Esophagus squamous epithelium (tissue), 5 donors: ENCODE results near the gene DCDC2C. TPM values are rescaled to one million over a fixed set of nuclear protein-coding genes. Genes with fewer than 3 reads are reported as not detected.
A peak's percentile ranks its signal among the peaks of the same experiment; 100 is the strongest.
"Not testable (repeated sequence)": the region's sequence is repeated elsewhere in the genome, so short reads cannot be mapped to it uniquely, and the experiment has no call there.

Experiments used
- DNase-seq: peaks from one replicate; lab custom pipeline; 2025; lab: John Stamatoyannopoulos, UW
- H3K27ac ChIP-seq, 4 donors: fragments of 200-600 bp; sonication (generic); one replicate each; pipeline ENCODE4 v1.5.1; 2016 to 2019; ENCODE audit warnings: mild to moderate bottlenecking in 1 of 4
- H3K27me3 ChIP-seq, 4 donors: fragments of 200-600 bp; sonication (generic); 1 replicate in 3 of 4; 2 replicates in 1 of 4; pipeline versions ENCODE4 v1.5.1 to v1.6.0; 2017 to 2021; ENCODE audit warnings: antibody characterized with exemption in 1 of 4
- H3K36me3 ChIP-seq, 3 donors: fragments of 200-600 bp; sonication (generic); one replicate each; pipeline ENCODE4 v1.5.1; 2016 to 2019
- H3K4me1 ChIP-seq, 3 donors: fragments of 200-600 bp; sonication (generic); one replicate each; pipeline ENCODE4 v1.5.1; 2017 to 2019
- H3K4me3 ChIP-seq, 4 donors: fragments of 200-600 bp; sonication (generic); 1 replicate in 3 of 4; 2 replicates in 1 of 4; pipeline ENCODE4 v1.5.1; 2016 to 2019; ENCODE audit warnings: mild to moderate bottlenecking in 2 of 4, moderate library complexity in 1 of 4
- H3K9me3 ChIP-seq, 3 donors: fragments of 200-600 bp; sonication (generic); one replicate each; pipeline ENCODE4 v1.5.1; 2016 to 2019
- POLR2A ChIP-seq, 4 donors: fragments of 450-650 bp; IDR thresholded peaks; one replicate each; pipeline ENCODE4 v1.6.1; 2017; ENCODE audit warnings: antibody characterized with exemption in 4 of 4, mild to moderate bottlenecking in 4 of 4, moderate library complexity in 3 of 4
- WGBS, 2 donors: methylation state at CpG; one replicate each; pipeline ENCODE4 v1.1.5; 2018; 5-methylcytosine and 5-hydroxymethylcytosine counted together
- intact Hi-C: fragments of 100-400 bp; cut with DNase I; formaldehyde crosslinking; loops from one replicate; pipeline ENCODE4 v1.15.0; 2022
- total RNA-seq, 4 donors: library from RNA; depleted of rRNA; stranded (reverse); fragments of >200 nt; gene quantifications; one replicate each; pipeline ENCODE4 v1.1.0, GENCODE V29; 2016
- TF ChIP-seq, protein P1 (sequence below), 6 experiments: fragments of 450-650 bp in 4 of 6; fragments of 200-600 bp in 2 of 6; sonication (generic) in 2 of 6; IDR thresholded peaks; one replicate each; pipeline ENCODE4 v1.5.1; 2016 to 2019; ENCODE audit warnings: antibody characterized with exemption in 6 of 6, mild to moderate bottlenecking in 4 of 6, moderate library complexity in 4 of 6
- donor health status: DM: yes; HTN: yes; CAD: no.

The DCDC2C gene
- total RNA-seq, 4 donors from 2014 or later: not detected

- 65 to 71% methylated on average over 24 to 27 of the region's 36 CpGs for WGBS, 2 donors
- intact Hi-C loops: no loop called here
- no peaks in the 10 kb centered on the region for H3K9me3 ChIP-seq
Observed at GRCh38 chr2:3656762-3657721, 46.3 kb upstream of the DCDC2C start.

DNA sequence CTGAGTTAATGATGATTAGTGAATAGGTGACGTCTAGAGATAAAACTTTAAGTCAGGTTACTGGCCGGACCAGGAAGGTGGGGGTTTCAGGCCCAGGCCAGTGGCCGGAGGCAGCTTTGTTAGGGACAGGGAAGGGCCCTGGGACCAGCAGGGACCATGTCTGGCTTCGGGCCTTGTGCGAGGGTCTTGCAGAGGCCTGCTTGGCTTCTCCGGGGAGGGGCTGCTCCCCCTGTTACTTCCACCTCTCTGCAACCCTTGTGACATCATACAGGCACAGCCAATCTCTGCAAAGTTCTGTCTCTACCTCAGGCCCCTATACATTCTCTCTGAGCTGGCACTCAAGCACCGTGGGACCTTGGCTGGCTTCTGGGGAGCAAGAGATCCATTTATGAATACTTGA is 45.5 kb upstream of the DCDC2C start, which contains the start of gene ALLC:
TSS of gene ALLC (plus strand) at position 320 of the 400 bp plus-strand sequence. CDS start 12,958 bp downstream, outside the sequence.
- H3K27ac ChIP-seq: peak within 1 kb of the TSS in 2 of 4 donors; percentile 21 to 71
- no peak for DNase-seq
- peaks cover 0 to 11% (median 0%) of the 10 kb centered on the region in 3 donors for H3K4me1 ChIP-seq
- H3K4me3 ChIP-seq: no peak within 1 kb of the TSS
- H3K36me3 ChIP-seq: no peaks in the 10 kb centered on the region
- WGBS, 2 donors: 88 to 94% methylated on average over 5 to 7 of the region's 7 CpGs
- intact Hi-C loops: no loop called here
- H3K9me3 ChIP-seq: no peaks in the 10 kb centered on the region
- no peak for TF ChIP-seq POLR2A (IDR thresholded peaks at IDR 0.05)
- TF ChIP-seq, protein P1, sequence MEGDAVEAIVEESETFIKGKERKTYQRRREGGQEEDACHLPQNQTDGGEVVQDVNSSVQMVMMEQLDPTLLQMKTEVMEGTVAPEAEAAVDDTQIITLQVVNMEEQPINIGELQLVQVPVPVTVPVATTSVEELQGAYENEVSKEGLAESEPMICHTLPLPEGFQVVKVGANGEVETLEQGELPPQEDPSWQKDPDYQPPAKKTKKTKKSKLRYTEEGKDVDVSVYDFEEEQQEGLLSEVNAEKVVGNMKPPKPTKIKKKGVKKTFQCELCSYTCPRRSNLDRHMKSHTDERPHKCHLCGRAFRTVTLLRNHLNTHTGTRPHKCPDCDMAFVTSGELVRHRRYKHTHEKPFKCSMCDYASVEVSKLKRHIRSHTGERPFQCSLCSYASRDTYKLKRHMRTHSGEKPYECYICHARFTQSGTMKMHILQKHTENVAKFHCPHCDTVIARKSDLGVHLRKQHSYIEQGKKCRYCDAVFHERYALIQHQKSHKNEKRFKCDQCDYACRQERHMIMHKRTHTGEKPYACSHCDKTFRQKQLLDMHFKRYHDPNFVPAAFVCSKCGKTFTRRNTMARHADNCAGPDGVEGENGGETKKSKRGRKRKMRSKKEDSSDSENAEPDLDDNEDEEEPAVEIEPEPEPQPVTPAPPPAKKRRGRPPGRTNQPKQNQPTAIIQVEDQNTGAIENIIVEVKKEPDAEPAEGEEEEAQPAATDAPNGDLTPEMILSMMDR (IDR thresholded peaks at IDR 0.05): no peak
- peaks cover 0 to 10% (median 0%) of the 10 kb centered on the region in 4 donors for H3K27me3 ChIP-seq

More at GRCh38 chr2:3656762-3657721, 46.3 kb upstream of the DCDC2C start:
- Histone ChIP-seq H3K4me1 (peaks cover 0 to 14% (median 1%) of the 10 kb centered on the region in 3 donors), H3K4me3 (no peak overlapping the region), H3K27ac (no peak overlapping the region), H3K36me3 (no peaks in the 10 kb centered on the region), H3K27me3 (peaks cover 0 to 18% (median 0%) of the 10 kb centered on the region in 4 donors)
- no peak for TF ChIP-seq POLR2A (IDR thresholded peaks at IDR 0.05)
- TF ChIP-seq, protein P1 (IDR thresholded peaks at IDR 0.05): no peak
- DNase-seq: no peak

DNA sequence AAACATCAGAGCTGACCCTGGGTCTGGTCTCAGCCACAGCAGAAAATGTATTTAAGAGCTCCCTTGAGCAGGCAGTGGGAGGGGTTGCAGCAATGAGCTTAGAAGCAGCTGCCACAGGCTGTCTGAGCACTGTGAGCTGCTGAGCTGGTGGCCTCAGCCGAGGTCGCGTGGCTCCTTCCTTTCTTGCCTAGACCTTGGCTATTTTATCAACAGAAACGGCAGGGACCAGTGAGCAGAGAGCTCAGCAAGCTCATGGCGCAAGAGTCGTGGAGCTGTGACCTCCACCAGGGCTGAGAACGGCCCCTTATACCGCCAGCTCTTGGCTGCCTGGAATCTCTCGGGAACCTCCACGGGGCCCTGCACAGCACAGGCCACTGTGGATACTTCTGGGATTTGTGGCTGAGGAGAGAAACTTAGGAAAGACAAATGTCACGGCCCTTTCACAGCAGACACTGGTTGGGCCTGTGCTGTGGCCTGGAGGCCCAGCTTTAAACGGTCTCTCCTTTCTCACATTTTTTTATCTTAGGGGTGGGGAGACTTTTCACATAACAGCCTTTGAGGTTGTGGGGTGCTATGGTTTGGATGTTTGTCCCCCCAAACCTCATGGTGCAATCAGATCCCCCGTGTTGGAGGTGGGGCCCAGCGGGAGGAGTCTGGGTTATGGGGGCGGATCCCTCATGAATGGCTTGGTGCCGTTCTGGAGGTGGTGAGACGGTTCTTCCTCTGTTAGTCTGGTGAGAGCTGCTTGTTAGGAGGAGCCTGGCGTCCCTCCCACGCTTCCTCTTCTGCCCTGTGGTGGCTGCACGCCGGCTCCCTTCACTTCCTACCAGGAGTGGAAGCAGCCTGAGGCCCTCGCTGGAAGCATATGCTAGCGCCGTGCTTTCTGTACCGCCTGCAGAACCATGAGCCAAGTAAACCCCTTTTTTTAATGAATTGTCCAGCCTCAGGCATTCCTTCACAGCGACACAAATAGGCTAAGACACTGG is 43.6 kb upstream of the DCDC2C start:
- Histone ChIP-seq H3K4me1 (peaks cover 0 to 17% (median 0%) of the 10 kb centered on the region in 3 donors), H3K9me3 (no peaks in the 10 kb centered on the region), H3K4me3 (no peak overlapping the region), H3K27ac (peak overlapping the region in 3 of 4 donors; percentile 15 to 71 (median 50)), H3K27me3 (no peaks in the 10 kb centered on the region), H3K36me3 (no peaks in the 10 kb centered on the region)
- TF ChIP-seq, protein P1 (IDR thresholded peaks at IDR 0.05): no peak
- TF ChIP-seq POLR2A (IDR thresholded peaks at IDR 0.05): no peak
- WGBS, 2 donors: 78 to 84% methylated on average over 16 of the region's 26 CpGs
- no peak for DNase-seq
- intact Hi-C loops: no loop called here

DNA sequence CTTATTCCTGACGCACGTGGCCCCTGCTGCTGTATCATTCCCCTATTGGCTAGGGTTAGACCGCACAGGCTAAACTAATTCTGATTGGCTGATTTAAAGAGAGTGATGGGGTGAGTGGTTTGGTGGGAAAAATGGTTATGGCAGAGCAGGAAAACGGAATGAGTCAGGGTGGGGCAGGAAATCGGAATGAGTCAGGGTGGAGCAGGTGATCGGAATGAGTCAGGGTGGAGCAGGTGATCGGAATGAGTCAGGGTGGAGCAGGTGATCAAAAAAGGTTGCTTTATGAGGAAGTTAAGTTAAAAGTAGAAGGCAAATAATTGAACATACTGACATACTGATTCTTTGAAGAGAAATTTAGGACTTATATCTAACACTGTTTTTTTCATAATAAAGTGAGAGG is 42.7 kb upstream of the DCDC2C start:
- not testable (repeated sequence) for H3K9me3 ChIP-seq, DNase-seq

GRCh38 chr2:3661149-3661660 is 42.2 kb upstream of the DCDC2C start:
- no peak overlapping the region for H3K27ac ChIP-seq
- no peak for DNase-seq
- no peak overlapping the region for H3K4me3 ChIP-seq
- TF ChIP-seq POLR2A (IDR thresholded peaks at IDR 0.05): no peak
- TF ChIP-seq, protein P1 (IDR thresholded peaks at IDR 0.05): no peak
- H3K4me1 ChIP-seq: peaks cover 0 to 23% (median 0%) of the 10 kb centered on the region in 3 donors
- H3K27me3 ChIP-seq: peaks cover 0 to 5% (median 0%) of the 10 kb centered on the region in 4 donors
- intact Hi-C loops: no loop called here
- H3K9me3 ChIP-seq: no peaks in the 10 kb centered on the region
- no peaks in the 10 kb centered on the region for H3K36me3 ChIP-seq
- WGBS, 2 donors: 86 to 91% methylated on average over 3 of the region's 3 CpGs

More for the DNA sequence above, 42.7 kb upstream of the DCDC2C start:
- H3K4me3 ChIP-seq, H3K27ac ChIP-seq, intact Hi-C loops, H3K27me3 ChIP-seq, H3K36me3 ChIP-seq: not testable (repeated sequence)
- H3K4me1 ChIP-seq: peaks cover 0 to 23% (median 0%) of the 10 kb centered on the region in 3 donors
- WGBS, 2 donors: 53 to 56% methylated on average over 7 of the region's 7 CpGs
